ENCODE measurements around the gene EREG.

DNA sequence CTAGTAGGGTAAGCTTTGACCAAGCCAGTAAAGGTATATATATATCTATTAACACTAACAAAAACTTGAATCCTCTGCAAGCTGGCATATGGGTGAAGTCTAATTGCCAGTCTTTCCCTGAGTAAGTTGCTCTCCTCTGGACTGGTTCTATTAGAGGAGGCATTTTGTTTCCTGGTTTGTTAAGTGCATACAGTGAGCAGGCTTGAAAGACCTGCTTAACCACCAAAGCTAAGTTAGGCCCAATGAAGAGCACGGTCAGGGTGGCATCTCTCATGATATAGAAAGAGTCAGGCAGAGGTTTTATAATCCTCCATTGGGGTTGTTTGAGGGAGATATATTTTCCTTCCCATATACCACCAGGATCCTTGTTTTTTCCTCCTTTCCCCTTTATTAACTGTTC is 70.4 kb downstream of the EREG start:
- TF ChIP-seq, protein P1, sequence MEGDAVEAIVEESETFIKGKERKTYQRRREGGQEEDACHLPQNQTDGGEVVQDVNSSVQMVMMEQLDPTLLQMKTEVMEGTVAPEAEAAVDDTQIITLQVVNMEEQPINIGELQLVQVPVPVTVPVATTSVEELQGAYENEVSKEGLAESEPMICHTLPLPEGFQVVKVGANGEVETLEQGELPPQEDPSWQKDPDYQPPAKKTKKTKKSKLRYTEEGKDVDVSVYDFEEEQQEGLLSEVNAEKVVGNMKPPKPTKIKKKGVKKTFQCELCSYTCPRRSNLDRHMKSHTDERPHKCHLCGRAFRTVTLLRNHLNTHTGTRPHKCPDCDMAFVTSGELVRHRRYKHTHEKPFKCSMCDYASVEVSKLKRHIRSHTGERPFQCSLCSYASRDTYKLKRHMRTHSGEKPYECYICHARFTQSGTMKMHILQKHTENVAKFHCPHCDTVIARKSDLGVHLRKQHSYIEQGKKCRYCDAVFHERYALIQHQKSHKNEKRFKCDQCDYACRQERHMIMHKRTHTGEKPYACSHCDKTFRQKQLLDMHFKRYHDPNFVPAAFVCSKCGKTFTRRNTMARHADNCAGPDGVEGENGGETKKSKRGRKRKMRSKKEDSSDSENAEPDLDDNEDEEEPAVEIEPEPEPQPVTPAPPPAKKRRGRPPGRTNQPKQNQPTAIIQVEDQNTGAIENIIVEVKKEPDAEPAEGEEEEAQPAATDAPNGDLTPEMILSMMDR (IDR thresholded peaks at IDR 0.05; ENCODE audit: low read depth, low read length) = no peak
- TF ChIP-seq EZH2phosphoT487 (IDR thresholded peaks at IDR 0.05; ENCODE audit: low read depth) = no peak
